H9 (cell line): Measurements from ENCODE around the gene ZNF823. TPM values are rescaled to one million over a fixed set of nuclear protein-coding genes. Genes with fewer than 3 reads are reported as not detected.

Experiments
- DNase-seq: peaks from one replicate; pipeline ENCODE4 v3.0.0-alpha.2; 2017
- H2AFZ ChIP-seq: one replicate; pipeline ENCODE4 v1.6.1; 2013; ENCODE audit warnings: mild to moderate bottlenecking, low read length, control low read depth, moderate library complexity
- H2AK5ac ChIP-seq: 2 replicates; pipeline ENCODE4 v1.6.1; 2013; ENCODE audit warnings: low read length, control low read depth, mixed read lengths; ENCODE audit not compliant: insufficient read length
- H2BK120ac ChIP-seq: one replicate; pipeline ENCODE4 v1.6.1; 2013; ENCODE audit warnings: low read depth, mild to moderate bottlenecking, low read length, control low read depth, inconsistent platforms; ENCODE audit not compliant: poor library complexity, severe bottlenecking
- H2BK12ac ChIP-seq: 2 replicates; pipeline ENCODE4 v1.6.1; 2013; ENCODE audit warnings: low read length, control low read depth, mixed read lengths, low read depth; ENCODE audit not compliant: insufficient read length
- H2BK15ac ChIP-seq: 2 replicates; pipeline ENCODE4 v1.6.1; 2013; ENCODE audit warnings: low read depth, low read length, control low read depth
- H2BK20ac ChIP-seq: one replicate; pipeline ENCODE4 v1.6.1; 2013; ENCODE audit warnings: low read depth, mild to moderate bottlenecking, low read length, control low read depth, inconsistent platforms; ENCODE audit not compliant: poor library complexity, severe bottlenecking
- H2BK5ac ChIP-seq: 2 replicates; pipeline ENCODE4 v1.6.1; 2013; ENCODE audit warnings: low read length, control low read depth, mixed read lengths; ENCODE audit not compliant: insufficient read length
- H3K14ac ChIP-seq: 2 replicates; pipeline ENCODE4 v1.6.1; 2013; ENCODE audit warnings: low read length, control low read depth; ENCODE audit not compliant: insufficient read depth
- H3K18ac ChIP-seq: 2 replicates; pipeline ENCODE4 v1.6.1; 2013; ENCODE audit warnings: low read depth, mild to moderate bottlenecking, mixed read lengths, low read length, control low read depth; ENCODE audit not compliant: insufficient read length
- H3K23ac ChIP-seq: 2 replicates; pipeline ENCODE4 v1.6.1; 2013; ENCODE audit warnings: low read length, control low read depth, mixed read lengths, low read depth; ENCODE audit not compliant: insufficient read length
- H3K23me2 ChIP-seq: 2 replicates; pipeline ENCODE4 v1.6.1; 2013; ENCODE audit warnings: low read depth, mild to moderate bottlenecking, mixed read lengths, low read length, control low read depth; ENCODE audit not compliant: insufficient read length, poor library complexity, severe bottlenecking
- H3K27ac ChIP-seq: 2 replicates; pipeline ENCODE4 v1.5.1; 2013; ENCODE audit warnings: low read length, control low read depth, mixed read lengths, low read depth; ENCODE audit not compliant: insufficient read length
- H3K27me3 ChIP-seq: 2 replicates; pipeline ENCODE4 v1.6.1; 2013; ENCODE audit warnings: low read length, control low read depth, inconsistent platforms; ENCODE audit not compliant: insufficient read depth
- H3K4ac ChIP-seq: 2 replicates; pipeline ENCODE4 v1.6.1; 2013; ENCODE audit warnings: low read depth, mild to moderate bottlenecking, control low read depth, inconsistent platforms, low read length, moderate library complexity
- H3K4me1 ChIP-seq: 2 replicates; pipeline ENCODE4 v1.6.1; 2013; ENCODE audit warnings: low read length, control low read depth, inconsistent platforms; ENCODE audit not compliant: insufficient read depth
- H3K4me2 ChIP-seq: 2 replicates; pipeline ENCODE4 v1.6.1; 2013; ENCODE audit warnings: low read length, control low read depth, mixed read lengths; ENCODE audit not compliant: insufficient read length, insufficient read depth
- H3K56ac ChIP-seq: 2 replicates; pipeline ENCODE4 v1.6.1; 2013; ENCODE audit warnings: low read depth, mild to moderate bottlenecking, mixed read lengths, low read length, control low read depth; ENCODE audit not compliant: insufficient read length
- H3K79me1 ChIP-seq: 2 replicates; pipeline ENCODE4 v1.6.1; 2013; ENCODE audit warnings: low read depth, mild to moderate bottlenecking, moderate library complexity, low read length, control low read depth, inconsistent platforms; ENCODE audit not compliant: insufficient read depth, poor library complexity, severe bottlenecking
- H3K79me2 ChIP-seq: 2 replicates; pipeline ENCODE4 v1.6.1; 2013; ENCODE audit warnings: low read length, control low read depth, inconsistent platforms; ENCODE audit not compliant: insufficient read depth
- H3K9ac ChIP-seq: 2 replicates; pipeline ENCODE4 v1.6.1; 2013; ENCODE audit warnings: low read length, control low read depth, mixed read lengths; ENCODE audit not compliant: insufficient read length; ENCODE audit errors: extremely low read depth
- H3K9me3 ChIP-seq: one replicate; pipeline ENCODE4 v1.6.1; 2013; ENCODE audit warnings: low read depth, low read length, inconsistent platforms; ENCODE audit not compliant: control insufficient read depth
- H3T11ph ChIP-seq: one replicate; pipeline ENCODE4 v1.6.1; 2013; ENCODE audit warnings: mild to moderate bottlenecking, low read length, control low read depth, inconsistent platforms
- H4K20me1 ChIP-seq: one replicate; pipeline ENCODE4 v1.6.1; 2013; ENCODE audit not compliant: control insufficient read depth, insufficient read length, insufficient read depth
- H4K5ac ChIP-seq: 2 replicates; pipeline ENCODE4 v1.6.1; 2013; ENCODE audit warnings: low read depth, mild to moderate bottlenecking, mixed read lengths, low read length, control low read depth; ENCODE audit not compliant: insufficient read length
- H4K8ac ChIP-seq: replicated peaks from 2 replicates; pipeline ENCODE4 v1.6.1; 2013; ENCODE audit warnings: low read length, control low read depth, mixed read lengths, low read depth; ENCODE audit not compliant: insufficient read length
- H4K91ac ChIP-seq: 2 replicates; pipeline ENCODE4 v1.6.1; 2013; ENCODE audit warnings: low read depth, mild to moderate bottlenecking, moderate library complexity, mixed read lengths, low read length, control low read depth; ENCODE audit not compliant: insufficient read length
- H3K27ac Mint-ChIP-seq, 3 experiments: 2 replicates in 2 of 3; 3 replicates in 1 of 3; pipeline ENCODE4 v1.8.0; 2020 to 2021; ENCODE audit warnings: mixed read lengths in 3 of 3, mild to moderate bottlenecking in 1 of 3, moderate library complexity in 1 of 3
- H3K27me3 Mint-ChIP-seq: 2 replicates; pipeline ENCODE4 v1.8.0; 2021; ENCODE audit warnings: low read depth, mild to moderate bottlenecking, moderate library complexity, mixed read lengths
- H3K36me3 Mint-ChIP-seq, 3 experiments: 2 replicates in 2 of 3; 3 replicates in 1 of 3; pipeline ENCODE4 v1.8.0; 2020 to 2021; ENCODE audit warnings: low read depth in 3 of 3, mixed read lengths in 3 of 3; ENCODE audit not compliant: insufficient read depth in 1 of 3
- H3K4me1 Mint-ChIP-seq, 2 experiments: 2 replicates each; pipeline ENCODE4 v1.8.0; 2020; ENCODE audit warnings: mixed read lengths in 2 of 2
- H3K4me3 Mint-ChIP-seq, 2 experiments: 2 replicates in 1 of 2; 3 replicates in 1 of 2; pipeline ENCODE4 v1.8.0; 2020 to 2021; ENCODE audit warnings: mild to moderate bottlenecking in 2 of 2, mixed read lengths in 2 of 2, moderate library complexity in 1 of 2
- H3K9me3 Mint-ChIP-seq, 2 experiments: 2 replicates in 1 of 2; 3 replicates in 1 of 2; pipeline ENCODE4 v1.8.0; 2020; ENCODE audit warnings: mild to moderate bottlenecking in 2 of 2, mixed read lengths in 2 of 2, moderate library complexity in 1 of 2
- WGBS: extraction: QIAGEN DNeasy Blood & Tissue Kit; methylation state at CpG from one replicate; pipeline ENCODE4 v1.1.7; 2013; ENCODE audit warnings: missing lambda C conversion rate, low lambda C conversion rate, mixed read lengths; ENCODE audit not compliant: insufficient read length; ENCODE audit errors: extremely low coverage; 5-methylcytosine and 5-hydroxymethylcytosine counted together
- total RNA-seq: library from RNA; stranded (reverse); gene quantifications from 2 replicates; pipeline ENCODE4 v1.2.1, GENCODE V29; 2021
- TF ChIP-seq, protein P1 (sequence below): fragments of 200-600 bp; sonication (generic); conservative IDR thresholded peaks from 3 replicates; pipeline ENCODE4 v1.8.0; 2021; ENCODE audit warnings: antibody characterized with exemption, mild to moderate bottlenecking

ZNF823 gene
- total RNA-seq, 1 experiment from 2014 or later: 2.5 TPM

DNA sequence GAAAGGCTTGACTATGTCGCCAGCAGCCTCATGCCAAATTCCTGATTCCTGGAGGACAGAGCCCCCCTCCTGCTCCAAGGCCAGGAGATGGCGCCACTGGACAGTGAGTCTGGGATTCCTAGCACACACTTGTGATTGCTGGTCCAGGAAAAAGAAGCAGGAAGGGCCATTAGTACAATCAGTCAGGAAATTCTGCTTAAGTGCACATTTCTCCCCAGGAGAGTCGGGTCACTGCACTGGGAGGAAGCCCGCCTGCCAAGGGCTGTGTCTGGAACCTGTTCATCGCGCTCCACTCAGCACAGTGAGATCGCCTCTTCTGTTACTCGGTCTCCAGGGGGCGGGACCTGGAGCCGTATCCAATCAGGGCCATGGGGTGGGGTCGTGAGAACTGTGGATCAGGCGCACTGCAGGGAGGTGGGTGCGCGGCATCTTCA, 65.1 kb downstream of the ZNF823 start:
- H2AFZ ChIP-seq: no peak overlapping the region
- TF ChIP-seq, protein P1, sequence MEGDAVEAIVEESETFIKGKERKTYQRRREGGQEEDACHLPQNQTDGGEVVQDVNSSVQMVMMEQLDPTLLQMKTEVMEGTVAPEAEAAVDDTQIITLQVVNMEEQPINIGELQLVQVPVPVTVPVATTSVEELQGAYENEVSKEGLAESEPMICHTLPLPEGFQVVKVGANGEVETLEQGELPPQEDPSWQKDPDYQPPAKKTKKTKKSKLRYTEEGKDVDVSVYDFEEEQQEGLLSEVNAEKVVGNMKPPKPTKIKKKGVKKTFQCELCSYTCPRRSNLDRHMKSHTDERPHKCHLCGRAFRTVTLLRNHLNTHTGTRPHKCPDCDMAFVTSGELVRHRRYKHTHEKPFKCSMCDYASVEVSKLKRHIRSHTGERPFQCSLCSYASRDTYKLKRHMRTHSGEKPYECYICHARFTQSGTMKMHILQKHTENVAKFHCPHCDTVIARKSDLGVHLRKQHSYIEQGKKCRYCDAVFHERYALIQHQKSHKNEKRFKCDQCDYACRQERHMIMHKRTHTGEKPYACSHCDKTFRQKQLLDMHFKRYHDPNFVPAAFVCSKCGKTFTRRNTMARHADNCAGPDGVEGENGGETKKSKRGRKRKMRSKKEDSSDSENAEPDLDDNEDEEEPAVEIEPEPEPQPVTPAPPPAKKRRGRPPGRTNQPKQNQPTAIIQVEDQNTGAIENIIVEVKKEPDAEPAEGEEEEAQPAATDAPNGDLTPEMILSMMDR: peak; percentile 93
- H3K4me3 Mint-ChIP-seq: peak overlapping the region; percentile 79 to 92
- peaks cover 9% of the 10 kb centered on the region for H3K23me2 ChIP-seq
- H4K8ac ChIP-seq: no peak overlapping the region
- H3T11ph ChIP-seq: no peak overlapping the region
- H4K5ac ChIP-seq: no peak overlapping the region
- H2BK20ac ChIP-seq: no peak overlapping the region
- peaks cover 27 to 47% of the 10 kb centered on the region in 2 experiments for H3K9me3 Mint-ChIP-seq
- H3K27me3 ChIP-seq: no peaks in the 10 kb centered on the region
- no peak overlapping the region for H3K56ac ChIP-seq
- H3K23ac ChIP-seq: no peak overlapping the region
- H3K79me1 ChIP-seq: no peaks in the 10 kb centered on the region
- peak; percentile 87 for DNase-seq
- H3K4me1 ChIP-seq: no peaks in the 10 kb centered on the region
- H4K20me1 ChIP-seq: no peaks in the 10 kb centered on the region
- peaks cover 25% of the 10 kb centered on the region for H3K27me3 Mint-ChIP-seq
- H3K9ac ChIP-seq: no peak overlapping the region
- no peaks in the 10 kb centered on the region for H3K79me2 ChIP-seq
- no peak overlapping the region for H2BK5ac ChIP-seq
- WGBS: no CpG with 5 or more reads among the region's 14 CpGs
- H3K18ac ChIP-seq: no peak overlapping the region
- H2BK12ac ChIP-seq: no peak overlapping the region
- H3K27ac Mint-ChIP-seq: no peak overlapping the region
- no peak overlapping the region for H3K14ac ChIP-seq
- H3K9me3 ChIP-seq: no peaks in the 10 kb centered on the region
- H2AK5ac ChIP-seq: no peak overlapping the region
- no peak overlapping the region for H2BK15ac ChIP-seq
- peaks cover 20 to 29% (median 21%) of the 10 kb centered on the region in 3 experiments for H3K36me3 Mint-ChIP-seq
- H3K27ac ChIP-seq: no peak overlapping the region
- no peak overlapping the region for H4K91ac ChIP-seq
- no peak overlapping the region for H2BK120ac ChIP-seq
- H3K4me1 Mint-ChIP-seq: peaks cover 0 to 2% of the 10 kb centered on the region in 2 experiments; a peak in 1 of 4 replicates
- peak overlapping the region; percentile 78 for H3K4me2 ChIP-seq
- no peak overlapping the region for H3K4ac ChIP-seq

Other genes starting within 250 kb of the ZNF823 start
- 9.1 and 11.6 TPM in 2 replicates for gene ZNF653, start 233.1 kb downstream of the ZNF823 start, total RNA-seq
- gene ECSIT, start 209.8 kb downstream of the ZNF823 start, total RNA-seq: 40.0 and 42.4 TPM in 2 replicates
- gene CNN1, start 200.1 kb downstream of the ZNF823 start, total RNA-seq: 15.7 and 17.9 TPM in 2 replicates
- gene ELOF1, start 179.7 kb downstream of the ZNF823 start, total RNA-seq: 84.9 and 88.6 TPM in 2 replicates
- gene ACP5, start 161.3 kb downstream of the ZNF823 start, total RNA-seq: 2.3 and 4.0 TPM in 2 replicates
- 12.2 and 12.8 TPM in 2 replicates for gene ZNF627, start 141.5 kb downstream of the ZNF823 start, total RNA-seq
- gene ZNF441, start 28.1 kb upstream of the ZNF823 start, total RNA-seq: 0.85 and 1.3 TPM in 2 replicates
- 0.61 and 0.77 TPM in 2 replicates for gene ZNF491, start 59.6 kb upstream of the ZNF823 start, total RNA-seq
- gene ZNF440, start 75.3 kb upstream of the ZNF823 start, total RNA-seq: 4.1 and 4.4 TPM in 2 replicates
- 2.2 and 3.3 TPM in 2 replicates for gene ZNF439, start 109.8 kb upstream of the ZNF823 start, total RNA-seq
- 25.4 and 27.3 TPM in 2 replicates for gene ZNF69, start 148.8 kb upstream of the ZNF823 start, total RNA-seq
- gene ZNF700, start 186.2 kb upstream of the ZNF823 start, total RNA-seq: 9.3 and 9.9 TPM in 2 replicates
- 0.77 and 1.3 TPM in 2 replicates for gene ZNF763, start 226.1 kb upstream of the ZNF823 start, total RNA-seq